SK-N-MC (cell line): Measurements from ENCODE around the gene CCN5.
"Not testable (repeated sequence)": the region's sequence is repeated elsewhere in the genome, so short reads cannot be mapped to it uniquely, and the experiment has no call there.

ENCODE experiments used
- DNase-seq: peaks from one replicate; pipeline ENCODE4 v3.0.0-alpha.2; 2011; ENCODE audit warnings: low read depth, low spot score
- H3K27ac ChIP-seq: fragments of 200-600 bp; sonication (generic); 2 replicates; pipeline ENCODE4 v1.5.1; 2016; ENCODE audit warnings: mixed run types
- H3K36me3 ChIP-seq: fragments of 200-600 bp; sonication (generic); 2 replicates; pipeline ENCODE4 v1.6.1; 2017; ENCODE audit warnings: antibody characterized with exemption, low read length, mixed read lengths; ENCODE audit not compliant: insufficient read depth
- H3K4me3 ChIP-seq: fragments of 200-600 bp; sonication (generic); 2 replicates; pipeline ENCODE4 v1.5.1; 2016
- H3K9ac ChIP-seq: fragments of 200-600 bp; sonication (generic); 2 replicates; pipeline ENCODE4 v1.8.0; 2017; ENCODE audit warnings: mixed run types, mixed read lengths; ENCODE audit not compliant: insufficient read length
- H3K9me3 ChIP-seq: fragments of 200-600 bp; sonication (generic); 2 replicates; pipeline ENCODE4 v1.6.1; 2017; ENCODE audit warnings: low read depth, mild to moderate bottlenecking, antibody characterized with exemption, low read length, moderate library complexity, mixed read lengths
- EZH2 ChIP-seq: fragments of 200-600 bp; sonication (generic); IDR thresholded peaks from one replicate; pipeline ENCODE4 v1.6.1; 2017; ENCODE audit warnings: antibody characterized with exemption
- FOXP2 ChIP-seq: optimal IDR thresholded peaks from 2 replicates; pipeline ENCODE3; 2011; ENCODE audit warnings: mild to moderate bottlenecking, moderate library complexity; ENCODE audit not compliant: insufficient read depth; ENCODE audit errors: extremely low read length, control extremely low read depth
- POLR2AphosphoS5 ChIP-seq: IDR thresholded peaks from 2 replicates; pipeline ENCODE4 v1.6.1; 2012; ENCODE audit warnings: mild to moderate bottlenecking, low read depth, low read length, borderline replicate concordance

The CCN5 gene

GRCh38 chr20:44692932-44693480, 22.2 kb upstream of the CCN5 start:
- no peak for TF ChIP-seq EZH2
- TF ChIP-seq FOXP2 = no peak
- TF ChIP-seq POLR2AphosphoS5 = no peak
- Histone ChIP-seq H3K9me3 (no peaks in the 10 kb centered on the region), H3K27ac (no peak overlapping the region), H3K36me3 (no peaks in the 10 kb centered on the region), H3K9ac (no peak overlapping the region), H3K4me3 (no peak overlapping the region)
- no peak for DNase-seq

GRCh38 chr20:44693627-44694026, 21.5 kb upstream of the CCN5 start:
- TF ChIP-seq EZH2 = no peak
- H3K9me3 ChIP-seq = no peaks in the 10 kb centered on the region
- H3K36me3 ChIP-seq = no peaks in the 10 kb centered on the region
- H3K27ac ChIP-seq = no peak overlapping the region
- DNase-seq = no peak
- no peak overlapping the region for H3K4me3 ChIP-seq
- no peak overlapping the region for H3K9ac ChIP-seq

GRCh38 chr20:44694159-44694558, 21.0 kb upstream of the CCN5 start:
- no peak for TF ChIP-seq POLR2AphosphoS5
- TF ChIP-seq FOXP2 = no peak
- TF ChIP-seq EZH2 = no peak
- Histone ChIP-seq H3K36me3 (no peaks in the 10 kb centered on the region), H3K27ac (no peak overlapping the region), H3K9ac (no peak overlapping the region), H3K9me3 (no peaks in the 10 kb centered on the region), H3K4me3 (no peak overlapping the region)
- no peak for DNase-seq

- no peaks in the 10 kb centered on the region for H3K9me3 ChIP-seq
- H3K9ac ChIP-seq = no peak overlapping the region
- DNase-seq = no peak
- H3K27ac ChIP-seq = no peak overlapping the region
- TF ChIP-seq FOXP2 = no peak
- no peak for TF ChIP-seq POLR2AphosphoS5
- no peak for TF ChIP-seq EZH2
- H3K36me3 ChIP-seq = no peaks in the 10 kb centered on the region
- no peak overlapping the region for H3K4me3 ChIP-seq
These were observed 19.9 kb upstream of the CCN5 start for GRCh38 chr20:44695295-44695673.

- TF ChIP-seq POLR2AphosphoS5 (no peak), FOXP2 (no peak), EZH2 (no peak)
- Histone ChIP-seq H3K36me3 (no peaks in the 10 kb centered on the region), H3K4me3 (no peak overlapping the region), H3K9me3 (no peaks in the 10 kb centered on the region), H3K27ac (no peak overlapping the region), H3K9ac (no peak overlapping the region)
- DNase-seq = no peak
These were observed 19.4 kb upstream of the CCN5 start for GRCh38 chr20:44695674-44696300.

GRCh38 chr20:44696315-44696714, 18.9 kb upstream of the CCN5 start:
- H3K9me3 ChIP-seq = no peaks in the 10 kb centered on the region
- no peak for TF ChIP-seq FOXP2
- TF ChIP-seq POLR2AphosphoS5 = no peak
- no peak for TF ChIP-seq EZH2
- H3K27ac ChIP-seq = no peak overlapping the region
- no peak for DNase-seq
- H3K36me3 ChIP-seq = no peaks in the 10 kb centered on the region
- H3K4me3 ChIP-seq = no peak overlapping the region
- no peak overlapping the region for H3K9ac ChIP-seq

- H3K27ac ChIP-seq, DNase-seq: not testable (repeated sequence)
These were observed 18.1 kb upstream of the CCN5 start for GRCh38 chr20:44697041-44697440.

GRCh38 chr20:44698351-44698750, 16.8 kb upstream of the CCN5 start:
- H3K36me3 ChIP-seq = no peaks in the 10 kb centered on the region
- TF ChIP-seq FOXP2 (no peak), EZH2 (no peak), POLR2AphosphoS5 (no peak)
- no peak overlapping the region for H3K9ac ChIP-seq
- H3K27ac ChIP-seq = no peak overlapping the region
- H3K4me3 ChIP-seq = no peak overlapping the region
- no peak for DNase-seq
- no peaks in the 10 kb centered on the region for H3K9me3 ChIP-seq

More at GRCh38 chr20:44697041-44697440, 18.1 kb upstream of the CCN5 start:
- not testable (repeated sequence) for H3K36me3 ChIP-seq, H3K9ac ChIP-seq, H3K9me3 ChIP-seq, H3K4me3 ChIP-seq

- Histone ChIP-seq H3K4me3 (no peak overlapping the region), H3K27ac (no peak overlapping the region), H3K9me3 (no peaks in the 10 kb centered on the region), H3K36me3 (no peaks in the 10 kb centered on the region), H3K9ac (no peak overlapping the region)
- no peak for DNase-seq
- TF ChIP-seq FOXP2 (no peak), EZH2 (no peak)
These were observed 14.9 kb upstream of the CCN5 start for GRCh38 chr20:44700306-44700705.
